Activated T-cell treated with anti-CD3 and anti-CD28 coated beads, Interleukin-2, amount 50 U/mL, for 24 hours (primary cell): Measurements from ENCODE around the gene XAB2.

Experiments used
- DNase-seq: peaks from one replicate; pipeline ENCODE4 v3.0.0-alpha.2; 2020
- H3K27ac Mint-ChIP-seq: 2 replicates; pipeline ENCODE4 v1.8.0; 2020; ENCODE audit warnings: mild to moderate bottlenecking, mixed read lengths
- H3K27me3 Mint-ChIP-seq: 2 replicates; pipeline ENCODE4 v1.8.0; 2020; ENCODE audit warnings: mixed read lengths
- H3K36me3 Mint-ChIP-seq: 2 replicates; pipeline ENCODE4 v1.8.0; 2020; ENCODE audit warnings: low read depth, mixed read lengths
- H3K4me1 Mint-ChIP-seq: 2 replicates; pipeline ENCODE4 v1.8.0; 2020; ENCODE audit warnings: low read depth, mixed read lengths
- H3K4me3 Mint-ChIP-seq: 2 replicates; pipeline ENCODE4 v1.8.0; 2020; ENCODE audit warnings: mild to moderate bottlenecking, moderate library complexity, mixed read lengths
- H3K9me3 Mint-ChIP-seq: 2 replicates; pipeline ENCODE4 v1.8.0; 2020; ENCODE audit warnings: mixed read lengths

The XAB2 gene

GRCh38 chr19:7617735-7618134 is 11.6 kb downstream of the XAB2 start:
- peaks cover 53% of the 10 kb centered on the region for H3K36me3 Mint-ChIP-seq
- DNase-seq = no peak
- H3K4me1 Mint-ChIP-seq = no peaks in the 10 kb centered on the region
- H3K27me3 Mint-ChIP-seq = no peaks in the 10 kb centered on the region
- no peak overlapping the region for H3K4me3 Mint-ChIP-seq
- H3K27ac Mint-ChIP-seq = no peak overlapping the region
- no peaks in the 10 kb centered on the region for H3K9me3 Mint-ChIP-seq

- H3K27me3 Mint-ChIP-seq = no peaks in the 10 kb centered on the region
- no peak overlapping the region for H3K4me3 Mint-ChIP-seq
- DNase-seq = no peak
- no peak overlapping the region for H3K27ac Mint-ChIP-seq
- peaks cover 48% of the 10 kb centered on the region for H3K36me3 Mint-ChIP-seq
- no peaks in the 10 kb centered on the region for H3K9me3 Mint-ChIP-seq
- no peaks in the 10 kb centered on the region for H3K4me1 Mint-ChIP-seq
Measured at GRCh38 chr19:7617172-7617571, 12.2 kb downstream of the XAB2 start.

- Mint-ChIP-seq H3K4me1 (no peaks in the 10 kb centered on the region), H3K27me3 (no peaks in the 10 kb centered on the region), H3K36me3 (peaks cover 29% of the 10 kb centered on the region), H3K27ac (no peak overlapping the region), H3K9me3 (no peaks in the 10 kb centered on the region), H3K4me3 (no peak overlapping the region)
- no peak for DNase-seq
Measured at GRCh38 chr19:7614859-7615741, 14.2 kb downstream of the XAB2 start.

DNA sequence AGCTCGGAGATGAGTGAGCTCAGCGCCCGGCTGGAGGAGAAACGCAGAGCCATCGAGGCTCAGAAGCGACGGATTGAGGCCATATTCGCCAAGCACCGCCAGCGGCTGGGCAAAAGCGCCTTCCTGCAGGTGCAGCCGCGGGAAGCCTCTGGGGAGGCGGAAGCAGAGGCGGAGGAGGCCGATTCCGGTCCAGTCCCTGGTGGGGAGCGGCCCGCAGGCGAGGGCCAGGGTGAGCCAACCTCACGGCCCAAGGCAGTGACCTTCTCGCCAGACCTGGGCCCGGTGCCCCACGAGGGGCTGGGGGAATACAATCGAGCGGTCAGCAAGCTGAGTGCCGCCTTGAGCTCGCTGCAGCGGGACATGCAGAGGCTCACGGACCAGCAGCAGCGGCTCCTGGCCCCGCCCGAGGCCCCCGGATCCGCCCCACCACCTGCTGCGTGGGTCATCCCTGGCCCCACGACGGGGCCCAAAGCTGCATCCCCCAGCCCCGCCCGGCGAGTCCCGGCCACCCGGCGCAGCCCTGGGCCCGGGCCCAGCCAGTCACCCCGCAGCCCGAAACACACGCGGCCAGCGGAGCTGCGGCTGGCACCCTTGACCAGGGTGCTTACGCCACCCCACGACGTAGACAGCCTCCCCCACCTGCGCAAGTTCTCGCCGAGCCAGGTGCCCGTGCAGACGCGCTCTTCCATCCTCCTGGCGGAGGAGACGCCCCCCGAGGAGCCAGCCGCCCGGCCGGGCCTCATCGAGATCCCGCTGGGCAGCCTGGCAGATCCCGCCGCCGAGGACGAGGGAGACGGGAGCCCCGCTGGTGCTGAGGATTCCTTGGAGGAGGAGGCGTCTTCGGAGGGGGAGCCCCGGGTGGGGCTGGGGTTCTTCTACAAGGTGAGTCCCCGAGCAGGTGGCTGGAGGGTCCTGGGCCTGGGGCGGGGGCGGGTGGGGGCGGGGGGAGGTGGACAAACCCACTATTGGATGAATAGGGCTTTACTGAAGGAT is 16.8 kb downstream of the XAB2 start:
- Mint-ChIP-seq H3K36me3 (peaks cover 9% of the 10 kb centered on the region), H3K4me3 (no peak overlapping the region), H3K27ac (no peak overlapping the region), H3K9me3 (no peaks in the 10 kb centered on the region), H3K4me1 (no peaks in the 10 kb centered on the region), H3K27me3 (no peaks in the 10 kb centered on the region)
- no peak for DNase-seq

- Mint-ChIP-seq H3K27me3 (no peaks in the 10 kb centered on the region), H3K4me3 (no peak overlapping the region), H3K9me3 (no peaks in the 10 kb centered on the region), H3K4me1 (no peaks in the 10 kb centered on the region), H3K36me3 (peaks cover 3% of the 10 kb centered on the region), H3K27ac (no peak overlapping the region)
- DNase-seq = peak; percentile 26
Measured at GRCh38 chr19:7611541-7612279, 17.6 kb downstream of the XAB2 start.

DNA sequence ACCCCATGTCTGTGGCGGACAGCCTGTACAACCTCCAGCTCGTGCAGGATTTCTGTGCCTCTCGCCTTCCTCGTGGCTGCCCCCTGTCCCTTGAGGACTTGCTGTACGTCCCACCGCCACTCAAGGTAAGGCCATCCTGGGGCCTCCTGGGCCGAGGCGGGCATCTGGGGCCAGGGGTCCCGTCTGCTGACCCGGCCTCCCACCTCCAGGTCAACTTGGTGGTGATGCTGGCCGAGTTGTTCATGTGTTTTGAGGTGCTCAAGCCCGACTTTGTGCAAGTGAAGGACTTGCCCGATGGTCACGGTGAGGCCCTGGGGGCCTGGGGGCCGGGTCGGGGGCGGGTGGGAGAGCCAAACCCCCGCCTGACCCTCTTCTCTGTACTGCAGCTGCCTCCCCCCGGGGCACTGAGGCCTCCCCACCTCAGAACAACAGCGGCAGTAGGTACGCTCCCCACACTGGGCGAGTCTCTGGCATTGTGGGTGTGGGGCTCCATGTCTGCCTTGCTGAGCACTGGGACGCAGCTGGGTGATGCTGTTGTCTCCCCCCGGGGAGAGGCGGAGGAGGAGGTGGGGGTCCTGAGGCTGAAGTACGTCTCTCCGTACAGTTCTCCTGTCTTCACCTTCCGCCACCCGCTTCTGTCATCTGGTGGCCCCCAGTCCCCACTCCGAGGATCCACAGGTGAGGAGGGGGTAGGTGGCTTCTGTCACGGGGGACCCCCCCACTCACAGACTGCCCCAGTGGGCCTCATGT is 18.7 kb downstream of the XAB2 start:
- H3K9me3 Mint-ChIP-seq = no peaks in the 10 kb centered on the region
- no peak for DNase-seq
- no peak overlapping the region for H3K4me3 Mint-ChIP-seq
- no peaks in the 10 kb centered on the region for H3K4me1 Mint-ChIP-seq
- no peaks in the 10 kb centered on the region for H3K36me3 Mint-ChIP-seq
- no peak overlapping the region for H3K27ac Mint-ChIP-seq
- H3K27me3 Mint-ChIP-seq = peaks cover 2% of the 10 kb centered on the region

DNA sequence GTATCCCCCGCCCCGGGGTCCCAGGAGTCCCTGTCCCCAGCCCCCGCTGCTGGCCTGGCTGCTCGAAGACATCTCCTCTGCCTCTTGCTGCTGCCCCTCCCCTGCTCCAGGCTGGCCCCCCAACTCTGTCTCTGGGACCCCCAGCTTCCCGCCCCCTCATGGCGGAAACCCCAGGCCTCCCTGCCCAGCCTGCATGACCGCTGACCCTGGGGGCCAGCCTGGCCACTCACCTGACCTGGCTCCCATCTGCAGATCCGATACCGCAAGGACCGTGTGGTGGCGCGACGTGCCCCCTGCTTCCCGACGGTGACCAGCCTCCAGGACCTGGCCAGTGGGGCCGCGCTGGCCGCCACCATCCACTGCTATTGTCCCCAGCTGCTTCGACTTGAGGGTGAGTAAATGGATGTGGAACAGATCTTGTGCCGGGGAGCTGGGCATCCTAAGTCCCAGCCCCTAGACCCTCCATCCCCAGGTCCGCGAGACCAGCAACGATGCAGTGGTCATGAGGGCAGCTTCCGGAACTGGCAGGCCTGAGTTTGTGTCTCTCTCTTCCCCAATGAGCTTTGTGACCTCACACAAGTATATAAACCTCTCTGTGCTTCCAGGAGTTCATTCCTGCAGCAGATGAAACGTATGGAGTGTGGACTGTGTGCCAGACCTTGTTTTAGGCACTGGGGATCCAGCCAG is 21.3 kb downstream of the XAB2 start:
- Mint-ChIP-seq H3K36me3 (no peaks in the 10 kb centered on the region), H3K4me3 (no peak overlapping the region), H3K9me3 (no peaks in the 10 kb centered on the region), H3K27me3 (peaks cover 16% of the 10 kb centered on the region), H3K27ac (no peak overlapping the region), H3K4me1 (no peaks in the 10 kb centered on the region)
- DNase-seq = no peak

GRCh38 chr19:7607212-7607873 is 22.0 kb downstream of the XAB2 start:
- Mint-ChIP-seq H3K27me3 (peaks cover 22% of the 10 kb centered on the region), H3K4me1 (no peaks in the 10 kb centered on the region), H3K36me3 (no peaks in the 10 kb centered on the region), H3K9me3 (no peaks in the 10 kb centered on the region), H3K4me3 (no peak overlapping the region), H3K27ac (no peak overlapping the region)
- no peak for DNase-seq

- no peak overlapping the region for H3K4me3 Mint-ChIP-seq
- peaks cover 26% of the 10 kb centered on the region for H3K27me3 Mint-ChIP-seq
- no peak for DNase-seq
- no peak overlapping the region for H3K27ac Mint-ChIP-seq
- no peaks in the 10 kb centered on the region for H3K9me3 Mint-ChIP-seq
- no peaks in the 10 kb centered on the region for H3K36me3 Mint-ChIP-seq
- H3K4me1 Mint-ChIP-seq = no peaks in the 10 kb centered on the region
Measured at GRCh38 chr19:7606289-7606688, 23.1 kb downstream of the XAB2 start.

DNA sequence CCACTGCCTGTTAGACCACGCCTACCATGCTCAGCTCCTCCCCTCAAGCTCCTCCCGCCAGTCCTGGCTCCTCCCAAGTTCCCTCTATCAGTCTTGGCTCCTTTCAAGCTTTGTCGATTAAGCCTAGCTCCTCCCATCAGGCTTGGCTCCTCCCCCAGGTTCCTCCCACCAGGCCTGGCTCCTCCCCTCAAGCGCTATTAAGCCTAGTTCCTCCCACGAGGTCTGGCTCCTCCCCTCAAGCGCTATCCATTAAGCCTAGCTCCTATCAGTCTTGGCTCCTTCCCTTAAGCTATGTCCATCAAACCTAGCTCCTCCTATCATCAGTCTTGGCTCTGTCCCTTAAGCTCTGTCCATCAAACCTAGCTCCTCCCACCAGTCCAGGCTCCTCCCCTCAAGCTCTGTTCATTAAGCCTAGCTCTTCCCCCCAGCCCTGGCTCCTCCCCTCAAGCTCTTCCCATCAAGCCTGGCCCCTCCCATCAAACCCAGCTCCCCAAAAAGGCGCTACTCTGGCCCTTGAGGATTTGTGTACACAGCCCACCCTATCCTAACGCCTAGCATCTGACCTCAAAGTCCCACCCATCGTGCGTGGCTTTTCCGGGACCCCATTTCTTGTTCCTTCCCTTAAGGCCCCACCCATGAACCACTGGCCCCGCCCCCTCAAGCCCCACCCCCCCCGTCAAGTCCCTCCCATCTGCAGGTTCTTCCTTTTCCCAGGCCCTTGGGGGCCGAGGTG is 23.7 kb downstream of the XAB2 start:
- peak; percentile 47 for DNase-seq
- peaks cover 26% of the 10 kb centered on the region for H3K27me3 Mint-ChIP-seq
- no peak overlapping the region for H3K27ac Mint-ChIP-seq
- no peaks in the 10 kb centered on the region for H3K9me3 Mint-ChIP-seq
- no peaks in the 10 kb centered on the region for H3K4me1 Mint-ChIP-seq
- no peak overlapping the region for H3K4me3 Mint-ChIP-seq
- H3K36me3 Mint-ChIP-seq = no peaks in the 10 kb centered on the region

GRCh38 chr19:7603919-7604318 is 25.4 kb downstream of the XAB2 start:
- H3K9me3 Mint-ChIP-seq = no peaks in the 10 kb centered on the region
- no peaks in the 10 kb centered on the region for H3K36me3 Mint-ChIP-seq
- H3K27ac Mint-ChIP-seq = no peak overlapping the region
- H3K4me3 Mint-ChIP-seq = no peak overlapping the region
- H3K27me3 Mint-ChIP-seq = peaks cover 27% of the 10 kb centered on the region
- no peaks in the 10 kb centered on the region for H3K4me1 Mint-ChIP-seq
- DNase-seq = no peak

DNA sequence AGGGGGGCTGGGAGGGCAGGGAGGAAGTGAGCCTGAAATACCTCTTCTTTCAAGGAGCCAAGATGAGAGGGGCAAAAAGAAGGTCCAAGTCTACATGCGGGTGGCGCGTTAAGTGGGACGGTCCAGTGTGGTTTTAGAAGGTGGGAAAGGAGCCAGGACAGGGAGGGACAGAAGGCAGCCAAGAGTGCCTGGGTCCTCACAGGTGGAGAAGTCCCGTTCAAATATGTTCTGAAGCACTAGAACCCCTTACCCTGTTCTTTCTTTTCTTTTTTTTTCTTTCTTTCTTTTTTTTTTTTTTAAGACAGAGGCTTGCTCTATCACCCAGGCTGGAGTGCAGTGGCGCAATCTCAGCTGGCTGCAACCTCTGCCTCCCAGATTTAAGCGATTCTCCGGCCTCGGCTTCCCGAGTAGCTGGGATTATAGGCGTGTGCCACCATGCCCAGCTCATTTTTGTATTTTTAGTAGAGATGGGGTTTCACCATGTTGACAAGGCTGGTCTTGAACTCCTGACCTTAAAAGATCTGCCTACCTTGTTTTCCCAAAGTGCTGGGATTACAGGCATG is 26.3 kb downstream of the XAB2 start:
- Mint-ChIP-seq H3K4me3 (no peak overlapping the region), H3K9me3 (peaks cover 3% of the 10 kb centered on the region), H3K27me3 (peaks cover 35% of the 10 kb centered on the region)

More for the DNA sequence above, 26.3 kb downstream of the XAB2 start:
- no peaks in the 10 kb centered on the region for H3K36me3 Mint-ChIP-seq
- no peak overlapping the region for H3K27ac Mint-ChIP-seq
- no peak for DNase-seq
- H3K4me1 Mint-ChIP-seq = no peaks in the 10 kb centered on the region
